Measurements from ENCODE around the gene HCN1. TPM values are rescaled to one million over a fixed set of nuclear protein-coding genes. Genes with fewer than 3 reads are reported as not detected.

Gene HCN1
- total RNA-seq, 1 donor from 2014 or later = 1.2 TPM

DNA sequence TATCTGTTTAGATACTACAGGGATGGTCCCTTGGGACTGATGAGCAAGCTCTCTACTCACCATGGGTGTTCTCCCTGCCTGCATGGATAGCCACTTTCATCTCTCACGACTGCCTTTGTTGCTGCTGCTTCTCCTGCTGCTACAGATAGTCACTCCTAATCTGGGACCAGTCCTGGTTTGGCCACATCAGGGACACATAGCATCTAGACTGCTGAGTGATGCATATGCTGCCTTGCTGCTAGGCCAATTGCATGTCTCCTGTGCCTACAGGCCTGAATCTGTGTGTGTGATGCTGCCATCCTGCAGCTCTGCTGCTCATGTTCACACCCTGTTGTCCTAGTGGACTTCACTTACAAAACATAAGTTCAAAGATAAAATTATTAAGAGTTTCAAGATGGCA lies 297.1 kb downstream of the HCN1 start:
- H3K27ac Mint-ChIP-seq (ENCODE audit: unreplicated experiment) = peak overlapping the region; percentile 52
- no peaks in the 10 kb centered on the region for H3K27me3 Mint-ChIP-seq (ENCODE audit: low read depth)
- H3K4me3 Mint-ChIP-seq = no peak overlapping the region
- H3K4me1 Mint-ChIP-seq = no peaks in the 10 kb centered on the region
- DNase-seq (ENCODE audit: low read depth, low spot score) = no peak
- H3K36me3 Mint-ChIP-seq (ENCODE audit: low read depth) = no peaks in the 10 kb centered on the region
- H3K9me3 Mint-ChIP-seq = no peaks in the 10 kb centered on the region
- TF ChIP-seq, protein P1, sequence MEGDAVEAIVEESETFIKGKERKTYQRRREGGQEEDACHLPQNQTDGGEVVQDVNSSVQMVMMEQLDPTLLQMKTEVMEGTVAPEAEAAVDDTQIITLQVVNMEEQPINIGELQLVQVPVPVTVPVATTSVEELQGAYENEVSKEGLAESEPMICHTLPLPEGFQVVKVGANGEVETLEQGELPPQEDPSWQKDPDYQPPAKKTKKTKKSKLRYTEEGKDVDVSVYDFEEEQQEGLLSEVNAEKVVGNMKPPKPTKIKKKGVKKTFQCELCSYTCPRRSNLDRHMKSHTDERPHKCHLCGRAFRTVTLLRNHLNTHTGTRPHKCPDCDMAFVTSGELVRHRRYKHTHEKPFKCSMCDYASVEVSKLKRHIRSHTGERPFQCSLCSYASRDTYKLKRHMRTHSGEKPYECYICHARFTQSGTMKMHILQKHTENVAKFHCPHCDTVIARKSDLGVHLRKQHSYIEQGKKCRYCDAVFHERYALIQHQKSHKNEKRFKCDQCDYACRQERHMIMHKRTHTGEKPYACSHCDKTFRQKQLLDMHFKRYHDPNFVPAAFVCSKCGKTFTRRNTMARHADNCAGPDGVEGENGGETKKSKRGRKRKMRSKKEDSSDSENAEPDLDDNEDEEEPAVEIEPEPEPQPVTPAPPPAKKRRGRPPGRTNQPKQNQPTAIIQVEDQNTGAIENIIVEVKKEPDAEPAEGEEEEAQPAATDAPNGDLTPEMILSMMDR (conservative IDR thresholded peaks at IDR 0.05) = no peak

DNA sequence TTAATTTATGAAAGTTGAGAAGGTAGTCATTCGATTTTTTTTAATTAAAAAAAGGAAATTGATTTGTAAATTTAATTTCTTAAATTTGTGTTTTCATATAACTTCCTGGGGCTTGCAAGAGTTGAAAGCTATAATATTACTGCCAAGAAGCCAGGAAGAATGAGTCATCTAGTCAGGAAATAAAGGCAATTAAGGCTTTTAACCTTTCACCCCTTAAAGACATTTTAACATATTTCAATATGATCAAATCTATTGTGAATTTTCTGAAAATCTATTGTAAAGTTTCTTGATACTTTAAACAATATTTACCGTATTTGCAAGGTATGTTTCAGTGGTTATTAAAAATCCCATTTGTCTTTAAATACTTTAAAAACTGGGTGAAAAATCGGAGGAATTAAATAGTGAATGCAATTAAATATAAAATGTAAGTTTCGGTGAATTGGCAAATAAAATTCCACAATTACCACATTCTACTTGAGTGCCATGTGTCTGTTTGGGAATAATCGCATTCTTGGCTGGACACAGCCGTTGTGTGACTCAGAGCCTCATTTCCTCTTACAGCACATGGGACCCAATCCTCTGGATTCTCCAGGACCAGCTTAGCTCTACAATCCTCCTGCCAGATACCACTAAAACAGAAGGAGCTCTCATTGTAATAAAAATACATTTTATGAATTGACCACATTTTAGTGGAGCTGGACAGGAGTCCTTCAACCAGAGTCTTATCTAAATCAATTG lies 310.7 kb downstream of the HCN1 start:
- Mint-ChIP-seq H3K27ac (ENCODE audit: unreplicated experiment) (no peak overlapping the region), H3K9me3 (no peaks in the 10 kb centered on the region), H3K36me3 (ENCODE audit: low read depth) (no peaks in the 10 kb centered on the region), H3K27me3 (ENCODE audit: low read depth) (no peaks in the 10 kb centered on the region), H3K4me1 (peaks cover 8% of the 10 kb centered on the region), H3K4me3 (no peak overlapping the region)
- no peak for DNase-seq (ENCODE audit: low read depth, low spot score)
- TF ChIP-seq, protein P1 (conservative IDR thresholded peaks at IDR 0.05) = no peak

DNA sequence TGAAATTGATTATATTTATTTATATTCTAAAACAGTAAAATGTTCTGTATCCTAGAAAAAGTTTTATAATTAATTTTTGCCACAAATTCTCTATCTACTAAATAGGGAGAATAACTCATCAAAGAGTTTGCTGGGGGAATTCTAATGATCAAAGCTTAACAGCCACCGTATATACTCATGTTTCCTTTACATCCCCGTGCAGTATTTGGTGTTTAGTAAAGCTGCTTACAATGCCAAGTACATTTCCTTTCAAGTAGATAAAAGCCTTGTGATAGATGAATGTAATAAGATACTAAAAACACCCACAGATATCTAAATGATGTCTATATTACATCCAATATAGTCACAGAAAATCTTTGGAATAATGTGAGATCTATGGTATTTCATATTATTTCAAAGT lies 312.2 kb downstream of the HCN1 start:
- H3K4me1 Mint-ChIP-seq = peaks cover 8% of the 10 kb centered on the region
- H3K9me3 Mint-ChIP-seq = no peaks in the 10 kb centered on the region
- H3K27ac Mint-ChIP-seq (ENCODE audit: unreplicated experiment) = no peak overlapping the region
- no peaks in the 10 kb centered on the region for H3K27me3 Mint-ChIP-seq (ENCODE audit: low read depth)
- no peak for DNase-seq (ENCODE audit: low read depth, low spot score)
- no peaks in the 10 kb centered on the region for H3K36me3 Mint-ChIP-seq (ENCODE audit: low read depth)
- no peak overlapping the region for H3K4me3 Mint-ChIP-seq
- TF ChIP-seq, protein P1 (conservative IDR thresholded peaks at IDR 0.05) = no peak

DNA sequence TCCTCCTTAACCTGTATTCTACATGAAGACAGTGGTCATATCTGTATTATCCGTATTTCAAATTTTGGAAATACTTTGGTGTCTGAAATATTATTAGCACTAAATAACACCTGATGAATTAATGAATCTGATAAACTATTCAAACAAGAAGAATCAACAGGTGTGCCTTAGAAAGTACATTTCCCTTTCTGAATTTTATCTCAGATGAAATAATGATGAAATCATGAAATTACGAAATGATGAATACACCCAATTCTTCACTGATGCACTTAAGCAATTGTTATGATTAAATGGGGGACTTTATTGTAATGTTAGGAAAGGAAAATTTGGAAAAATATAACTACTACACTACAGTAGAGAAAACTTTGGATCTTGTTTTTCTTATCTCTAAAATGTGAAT lies 313.6 kb downstream of the HCN1 start:
- no peak overlapping the region for H3K4me3 Mint-ChIP-seq
- no peak overlapping the region for H3K27ac Mint-ChIP-seq (ENCODE audit: unreplicated experiment)
- H3K4me1 Mint-ChIP-seq = peaks cover 8% of the 10 kb centered on the region
- no peaks in the 10 kb centered on the region for H3K27me3 Mint-ChIP-seq (ENCODE audit: low read depth)
- no peaks in the 10 kb centered on the region for H3K9me3 Mint-ChIP-seq
- DNase-seq (ENCODE audit: low read depth, low spot score) = no peak
- TF ChIP-seq, protein P1 (conservative IDR thresholded peaks at IDR 0.05) = no peak
- no peaks in the 10 kb centered on the region for H3K36me3 Mint-ChIP-seq (ENCODE audit: low read depth)

DNA sequence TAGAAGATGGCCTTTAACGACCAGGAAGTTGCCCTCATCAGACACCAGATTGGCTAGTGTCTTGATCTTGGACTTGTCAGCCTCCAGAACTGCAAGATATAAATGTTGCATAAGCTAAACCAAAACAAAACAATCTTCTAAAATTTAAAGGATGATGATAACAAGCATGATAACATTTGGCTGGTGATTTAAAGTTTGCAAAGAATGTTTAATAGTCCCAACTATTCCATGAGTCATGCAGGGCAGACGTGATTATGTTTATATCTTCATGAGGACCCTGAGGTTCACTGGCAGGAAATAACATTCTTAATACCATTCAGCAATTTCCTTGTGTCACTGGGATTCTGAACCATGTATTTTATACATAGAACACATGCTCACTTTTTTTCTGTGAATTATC lies 319.8 kb downstream of the HCN1 start:
- Mint-ChIP-seq H3K27me3 (ENCODE audit: low read depth) (no peaks in the 10 kb centered on the region), H3K9me3 (peaks cover 10% of the 10 kb centered on the region), H3K4me1 (no peaks in the 10 kb centered on the region), H3K27ac (ENCODE audit: unreplicated experiment) (no peak overlapping the region), H3K36me3 (ENCODE audit: low read depth) (no peaks in the 10 kb centered on the region), H3K4me3 (no peak overlapping the region)
- DNase-seq (ENCODE audit: low read depth, low spot score) = no peak
- TF ChIP-seq, protein P1 (conservative IDR thresholded peaks at IDR 0.05) = no peak

Measured in neural crest cell (in vitro differentiated cells).